CD4-positive, alpha-beta T cell treated with Interleukin-4 for 1 hour (primary cell): Measurements from ENCODE around the gene CCL21.
"Not testable (repeated sequence)": the region's sequence is repeated elsewhere in the genome, so short reads cannot be mapped to it uniquely, and the experiment has no call there.

ENCODE experiments used
- DNase-seq, 2 donors: peaks; one replicate each; pipeline ENCODE4 v3.0.0-alpha.2; 2020 to 2022

The CCL21 gene, protein sequence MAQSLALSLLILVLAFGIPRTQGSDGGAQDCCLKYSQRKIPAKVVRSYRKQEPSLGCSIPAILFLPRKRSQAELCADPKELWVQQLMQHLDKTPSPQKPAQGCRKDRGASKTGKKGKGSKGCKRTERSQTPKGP

DNA sequence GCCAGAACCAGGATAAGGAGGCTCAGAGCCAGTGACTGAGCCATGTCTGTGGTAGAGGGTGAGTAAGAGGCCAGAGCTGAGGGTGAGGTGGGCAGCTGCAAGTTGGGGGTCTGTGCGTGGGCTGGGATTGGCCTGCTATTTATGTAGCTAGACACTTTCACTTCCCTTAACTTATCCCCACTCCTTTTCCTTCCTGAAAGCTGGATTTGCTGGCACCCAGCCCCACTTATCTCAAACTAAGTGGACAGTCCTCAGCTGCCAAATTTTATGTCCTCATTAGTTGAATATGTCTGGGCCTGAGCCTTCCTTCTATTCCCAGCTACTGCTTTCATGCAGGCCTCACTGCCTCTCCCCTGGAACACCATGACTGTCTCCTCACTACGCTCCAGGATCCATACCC is at the start of gene CCL21:
Gene CCL21, minus strand, starts transcription at position 114 of the 400 bp plus-strand sequence. Its CDS starts 70 bp downstream, at position 44.
- DNase-seq: no peak

DNA sequence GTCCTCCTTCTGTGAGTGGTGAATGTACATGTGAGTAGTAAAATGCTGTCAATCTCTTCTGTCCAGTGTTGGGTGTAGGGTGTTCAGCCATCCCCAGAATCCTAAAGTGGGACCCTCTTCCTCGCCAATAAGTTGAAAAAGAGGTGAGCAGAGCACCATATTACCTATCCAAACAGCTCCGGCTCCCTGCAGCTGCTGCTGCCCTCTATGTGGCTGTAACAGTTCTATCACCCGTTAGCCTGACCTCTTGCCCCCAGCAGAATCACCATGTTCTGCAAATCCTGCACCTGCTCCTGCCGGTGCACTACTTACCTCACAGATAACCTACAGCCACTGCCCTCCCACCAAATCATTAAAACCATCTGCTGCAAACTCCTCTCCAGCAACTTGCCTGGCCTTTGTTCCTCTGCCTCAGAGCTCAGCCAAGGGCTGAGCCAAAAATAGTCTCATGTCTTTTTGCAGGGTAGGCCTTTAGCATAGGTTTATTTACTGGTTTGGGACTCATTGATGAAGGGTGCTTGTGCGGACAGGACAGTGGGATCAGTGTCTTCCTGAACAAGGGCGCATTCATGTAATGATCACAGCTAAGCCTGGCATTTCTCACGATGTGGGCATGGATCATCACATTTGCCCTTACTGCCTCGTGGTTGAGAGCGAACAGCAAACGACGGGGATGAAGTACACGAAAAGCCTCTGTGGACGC is 49.6 kb upstream of the CCL21 start:
- no peak for DNase-seq

DNA sequence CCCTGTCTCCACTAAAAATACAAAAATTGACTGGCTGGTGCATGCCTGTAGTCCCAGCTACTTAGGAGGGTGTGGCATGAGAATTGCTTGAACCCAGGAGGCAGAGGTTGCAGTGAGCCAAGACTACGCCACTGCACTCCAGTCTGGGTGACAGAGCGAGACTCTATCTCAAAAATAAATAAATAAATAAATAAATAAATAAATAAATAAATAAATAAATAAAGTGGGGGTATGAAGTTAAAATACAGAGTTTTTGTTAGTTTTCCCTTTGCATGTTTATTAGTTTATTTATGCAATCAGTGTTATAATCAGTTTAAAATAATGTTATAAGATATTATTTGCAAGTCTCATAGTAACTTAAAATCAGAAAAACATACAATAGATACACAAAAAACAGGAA is 40.4 kb upstream of the CCL21 start:
- DNase-seq: not testable (repeated sequence)

DNA sequence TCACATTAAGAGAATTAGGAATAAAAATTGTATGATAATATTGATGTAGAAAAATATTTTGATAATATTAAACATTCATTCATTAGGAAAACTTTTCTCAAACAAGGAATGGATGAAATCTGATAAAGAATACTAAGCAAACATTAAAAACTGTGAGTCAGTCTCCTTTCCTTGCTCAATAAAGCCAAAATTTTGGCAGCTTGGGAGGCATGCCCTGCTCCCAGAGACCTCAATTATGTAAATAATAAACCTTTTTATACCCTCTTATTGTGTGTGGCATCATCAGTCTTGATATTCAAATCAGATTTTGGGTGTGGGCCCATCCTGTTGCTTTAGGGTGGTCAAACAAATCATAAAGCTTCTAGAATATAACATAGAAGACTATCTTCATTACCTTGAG is 36.6 kb upstream of the CCL21 start:
- DNase-seq: no peak

DNA sequence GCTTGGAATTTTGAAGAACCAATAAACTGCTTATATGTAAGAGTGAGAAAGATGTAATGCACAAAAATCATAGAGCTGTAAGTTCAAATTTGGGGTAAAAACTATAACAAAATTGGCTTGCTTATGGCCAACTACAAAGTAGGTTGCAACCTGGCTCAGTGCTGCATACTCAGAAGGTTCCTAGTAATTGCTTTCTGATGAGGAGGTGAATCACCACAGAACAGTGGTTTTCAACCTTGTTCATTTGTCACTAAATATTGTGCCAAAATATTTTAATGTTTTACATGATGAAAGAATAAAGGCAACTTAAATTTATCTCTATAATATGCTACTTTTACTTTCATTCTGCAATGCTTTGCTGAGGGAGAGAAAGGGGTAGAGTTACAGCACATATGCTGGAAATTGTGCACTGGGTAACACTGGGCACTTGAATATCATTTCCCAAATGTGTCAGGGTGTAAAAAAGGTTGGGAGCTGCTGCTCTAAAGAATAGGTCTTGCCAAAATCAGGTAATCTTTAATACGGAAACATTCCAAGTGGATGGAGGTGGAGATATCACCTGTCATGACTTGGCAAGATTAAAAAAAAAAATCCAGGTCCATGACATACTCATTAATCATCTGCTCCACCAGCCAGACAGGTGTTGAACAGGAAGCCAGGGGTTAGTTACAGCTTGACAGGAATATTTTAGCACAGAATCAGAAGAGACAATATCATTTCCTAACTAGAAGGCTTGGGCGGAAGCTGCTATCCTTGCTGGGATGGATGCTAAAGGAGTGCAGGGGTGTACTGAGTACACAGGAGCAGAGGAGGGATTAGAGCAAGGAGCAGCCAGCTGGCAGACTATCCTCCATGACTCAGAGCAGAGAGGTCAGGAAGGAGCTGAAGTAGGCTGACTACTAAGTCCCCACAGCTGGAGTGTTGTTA is 34.6 kb upstream of the CCL21 start:
- DNase-seq: no peak

DNA sequence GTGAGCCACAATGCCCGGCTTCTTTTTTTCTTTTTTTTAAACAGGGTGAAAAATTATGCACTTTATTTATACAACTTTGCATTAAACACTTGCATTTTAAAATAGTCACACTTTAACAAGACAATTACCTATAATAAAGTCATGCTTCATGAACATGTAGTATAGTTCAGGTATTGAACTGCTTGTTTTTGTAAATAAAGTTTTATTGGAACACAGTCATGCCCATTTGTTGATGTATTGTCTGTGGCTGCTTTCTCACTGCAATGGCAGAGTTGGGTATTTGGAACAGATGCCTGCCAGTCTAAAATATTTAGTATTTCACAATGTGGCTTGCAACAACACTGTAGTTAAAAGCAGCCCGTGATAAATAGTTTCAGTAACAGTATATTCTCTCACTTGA is 32.8 kb upstream of the CCL21 start:
- DNase-seq: no peak

DNA sequence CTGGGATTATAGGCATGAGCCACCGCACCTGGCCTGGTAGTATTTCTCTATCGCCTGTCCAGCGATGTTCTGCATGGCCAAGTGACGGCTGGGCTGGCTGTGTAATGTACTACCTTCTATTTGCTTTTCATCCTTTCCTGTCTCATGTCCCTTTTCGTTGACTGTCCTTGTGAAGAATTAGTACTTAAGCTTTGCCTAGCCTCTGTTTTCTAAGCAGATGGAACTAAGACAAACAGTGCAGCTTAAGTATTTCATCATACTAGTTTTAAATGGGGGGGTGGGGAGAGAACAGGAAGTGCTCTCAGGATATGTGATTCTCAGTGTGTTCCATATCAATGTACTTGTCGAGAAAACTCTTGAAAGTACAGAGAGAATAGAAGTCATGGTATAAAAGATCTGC is 31.7 kb upstream of the CCL21 start:
- DNase-seq: no peak

DNA sequence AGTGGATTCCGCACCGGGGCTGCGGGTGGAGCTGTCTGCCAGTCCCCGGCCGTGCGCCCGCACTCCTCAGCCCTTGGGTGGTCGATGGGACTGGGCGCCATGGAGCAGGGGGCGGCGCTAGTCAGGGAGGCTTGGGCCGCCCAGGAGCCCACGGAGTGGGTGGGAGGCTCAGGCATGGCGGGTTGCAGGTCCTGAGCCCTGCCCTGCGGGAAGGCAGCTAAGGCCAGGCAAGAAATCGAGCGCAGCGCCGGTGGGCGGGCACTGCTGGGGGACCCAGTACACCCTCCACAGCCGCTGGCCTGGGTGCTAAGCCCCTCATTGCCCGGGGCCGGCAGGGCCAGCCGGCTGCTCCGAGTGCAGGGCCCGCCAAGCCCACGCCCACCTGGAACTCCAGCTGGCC is 30.2 kb upstream of the CCL21 start:
- DNase-seq: not testable (repeated sequence)

DNA sequence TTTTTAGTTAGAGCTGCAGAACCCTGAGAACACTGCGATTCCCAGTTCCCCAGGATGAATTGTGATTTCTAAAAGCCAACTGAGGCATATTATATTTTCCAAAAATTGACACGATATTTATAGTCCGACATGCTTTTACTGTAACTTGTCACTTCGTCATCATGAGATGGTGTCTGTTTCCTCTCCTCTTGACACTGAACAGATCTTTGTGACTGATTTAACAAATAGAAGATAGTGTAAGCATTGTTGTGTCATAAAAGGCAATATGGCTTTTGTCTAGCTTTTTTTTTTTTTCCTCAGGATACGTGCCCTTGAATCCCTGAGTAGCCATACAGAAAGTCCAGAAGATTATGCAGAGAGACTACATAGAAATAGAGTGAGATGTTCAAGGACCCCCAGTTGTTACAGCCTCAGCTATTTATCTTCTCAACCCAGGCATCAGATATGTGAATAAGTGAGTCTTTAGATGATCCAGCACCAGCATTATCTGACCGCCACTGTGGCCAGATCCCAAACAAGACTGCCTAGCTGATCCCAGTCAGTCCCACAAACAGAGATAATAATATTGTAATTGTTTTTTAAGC is 27.8 kb upstream of the CCL21 start:
- no peak for DNase-seq

DNA sequence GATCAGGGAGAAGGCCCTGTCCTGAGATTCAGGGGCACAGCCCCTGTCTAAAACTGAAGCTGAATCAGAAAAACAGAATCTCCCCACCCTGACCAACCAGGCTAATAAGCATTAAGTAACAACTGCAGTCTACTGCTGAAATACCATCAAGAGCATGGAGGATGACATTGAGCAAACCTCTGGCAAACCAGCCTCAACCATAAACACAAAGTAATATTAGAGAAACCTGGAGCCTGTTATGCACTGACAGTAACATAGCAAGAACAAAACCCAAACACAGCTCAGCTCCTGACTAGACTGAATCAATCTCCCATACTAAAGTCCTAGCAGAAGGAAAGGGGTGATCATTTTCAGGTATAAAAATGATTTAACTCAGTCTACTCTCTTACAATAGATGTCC is 24.8 kb upstream of the CCL21 start:
- no peak for DNase-seq

DNA sequence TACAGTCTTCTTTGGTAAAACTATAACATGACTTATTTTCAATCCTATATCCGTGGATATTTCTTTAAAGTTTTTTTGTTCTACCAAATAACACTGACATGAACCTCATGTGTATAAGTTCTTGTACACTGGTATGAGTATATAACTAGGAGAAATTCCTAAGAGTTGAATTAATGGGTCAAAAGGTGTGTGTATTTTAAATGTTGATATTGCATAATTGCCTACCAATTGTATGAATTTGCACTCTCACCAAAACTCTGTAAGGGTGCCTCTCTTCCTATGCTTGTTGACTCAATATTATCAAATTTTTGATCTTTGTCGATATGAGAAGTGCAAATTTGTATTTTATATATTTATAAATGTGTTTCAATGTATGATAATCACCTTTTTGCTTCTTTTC is 22.9 kb upstream of the CCL21 start:
- DNase-seq: no peak

DNA sequence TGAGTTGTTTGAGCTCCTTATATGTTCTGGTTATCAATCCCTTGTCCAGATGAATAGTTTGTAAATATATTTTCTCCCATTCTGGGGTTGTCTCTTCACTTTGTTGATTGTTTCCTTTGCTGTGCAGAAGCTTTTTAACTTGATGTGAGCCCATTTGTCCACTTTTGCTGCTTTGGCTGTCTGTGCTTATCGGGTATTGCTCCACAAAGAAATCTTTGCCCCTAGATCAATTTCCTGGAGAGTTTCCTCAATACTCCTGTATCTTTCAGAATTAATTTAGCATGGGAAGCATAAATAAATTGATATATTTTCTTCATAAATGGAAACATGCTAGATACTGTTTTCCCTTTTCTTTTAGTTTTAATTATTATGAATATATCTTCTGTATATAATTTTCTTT is 22.5 kb upstream of the CCL21 start:
- DNase-seq: no peak

DNA sequence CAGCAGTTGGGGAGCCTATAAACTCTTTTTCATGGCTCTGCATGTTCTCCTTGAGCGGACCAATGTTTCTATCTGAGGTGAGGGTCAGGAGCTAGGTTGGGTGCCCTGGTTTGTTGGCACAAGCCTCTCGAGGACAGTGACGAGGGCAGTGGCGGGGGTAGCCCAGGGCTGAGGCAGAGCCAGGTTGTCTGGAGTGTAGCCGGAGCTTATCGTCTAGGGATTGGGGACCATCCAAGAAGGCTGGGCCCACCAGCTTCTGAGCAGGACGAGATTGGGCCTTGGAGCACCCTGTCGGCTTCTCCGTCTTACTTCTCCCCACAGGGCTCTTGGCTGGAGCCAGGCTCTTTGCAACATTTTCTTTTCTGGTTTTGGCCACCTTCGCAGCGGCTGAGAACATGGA is 13.2 kb upstream of the CCL21 start:
- DNase-seq: no peak

DNA sequence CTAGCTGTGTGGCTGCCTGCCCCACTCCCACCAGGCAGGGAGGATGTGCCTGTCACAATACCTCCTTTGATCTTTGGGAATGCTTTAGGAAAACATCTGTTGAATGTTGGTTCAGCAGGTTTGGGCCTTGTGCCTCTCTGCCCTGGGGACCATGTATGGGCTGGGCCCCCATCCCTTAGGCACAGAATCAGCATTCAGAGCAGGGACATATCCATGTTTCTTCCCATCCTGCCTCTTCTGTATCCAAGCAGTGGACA is 9.8 kb upstream of the CCL21 start:
- DNase-seq: not testable (repeated sequence)

DNA sequence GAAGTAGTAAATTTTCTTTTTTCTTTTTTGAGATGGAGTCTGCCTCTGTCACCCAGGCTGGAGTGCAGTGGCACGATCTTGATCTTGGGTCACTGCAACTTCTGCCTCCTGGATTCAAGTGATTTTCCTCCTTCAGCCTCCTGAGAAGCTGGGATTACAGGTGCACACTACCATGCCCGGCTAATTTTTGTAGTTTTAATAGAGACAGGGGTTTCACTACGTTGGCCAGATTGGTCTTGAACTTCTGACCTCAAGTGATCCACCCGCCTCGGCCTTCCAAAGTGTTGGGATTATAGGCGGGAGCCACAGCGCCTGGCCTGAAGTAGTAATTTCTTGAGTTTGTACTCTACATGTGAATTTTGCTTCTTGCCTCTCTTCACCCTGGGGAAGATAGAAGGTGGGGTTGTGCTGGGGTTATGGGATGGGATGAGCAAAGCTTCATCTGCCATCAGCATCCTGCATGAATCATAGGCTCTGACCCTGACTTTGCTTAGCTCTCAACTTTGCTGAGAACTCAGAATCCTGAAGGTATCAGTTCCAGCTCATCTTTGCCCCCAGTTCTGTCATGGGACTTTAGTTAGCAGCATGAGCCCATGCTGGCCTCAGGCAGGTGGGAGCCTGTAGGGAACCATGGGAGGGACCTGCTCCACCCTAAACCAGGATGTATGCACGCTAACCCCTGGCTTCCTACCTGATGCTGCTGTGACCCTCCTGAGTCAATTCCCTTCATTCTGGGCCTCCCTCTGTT is 9.3 kb upstream of the CCL21 start:
- no peak for DNase-seq

DNA sequence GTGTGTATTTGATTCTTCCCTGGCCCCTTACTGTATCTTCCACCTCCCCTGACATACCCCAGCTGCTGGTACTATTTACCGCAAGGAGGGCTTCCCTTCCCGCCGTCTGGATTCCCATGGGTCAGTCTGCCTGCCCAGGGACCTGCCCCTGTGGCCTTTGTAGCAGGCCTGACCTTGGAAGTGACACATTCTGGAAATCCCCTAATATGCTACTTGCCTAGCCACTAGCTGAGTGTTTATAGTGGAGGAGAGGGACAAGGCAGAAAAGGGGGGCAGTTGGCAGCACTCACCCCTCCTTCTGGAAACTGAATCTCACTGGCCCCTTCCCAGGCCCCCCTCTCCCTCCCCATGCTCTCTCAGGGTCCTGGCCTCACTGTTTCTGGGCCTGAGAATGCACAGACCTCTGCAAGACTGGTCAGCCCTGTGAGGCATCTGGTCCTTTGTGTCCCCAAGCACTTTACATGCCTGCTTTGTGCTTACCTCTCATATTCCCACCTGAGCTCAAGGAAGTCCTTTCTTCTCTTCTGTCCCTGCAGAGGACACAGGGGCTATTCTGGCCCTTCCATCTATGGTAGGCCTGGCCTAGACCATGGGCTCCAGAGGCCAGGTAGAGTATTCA is 8.2 kb upstream of the CCL21 start:
- DNase-seq: no peak

DNA sequence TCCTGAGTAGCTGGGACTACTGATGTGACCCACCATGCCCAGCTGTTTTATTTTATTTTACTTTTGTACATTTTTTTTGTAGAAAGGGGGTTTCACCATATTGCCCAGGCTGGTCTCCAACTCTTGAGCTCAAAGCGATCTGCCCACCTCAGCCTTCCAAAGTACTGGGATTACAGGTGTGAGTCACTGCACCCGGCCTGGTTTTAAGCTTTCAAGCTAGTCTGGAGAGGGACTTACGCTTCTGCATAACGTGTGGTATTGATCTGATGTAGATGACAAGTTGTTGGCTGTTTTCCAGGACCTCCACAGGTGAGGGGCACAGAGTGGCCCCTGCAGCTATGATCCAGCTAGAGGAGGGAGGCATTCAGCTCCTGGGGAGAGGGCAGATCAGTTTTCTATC is 6.8 kb upstream of the CCL21 start:
- no peak for DNase-seq

DNA sequence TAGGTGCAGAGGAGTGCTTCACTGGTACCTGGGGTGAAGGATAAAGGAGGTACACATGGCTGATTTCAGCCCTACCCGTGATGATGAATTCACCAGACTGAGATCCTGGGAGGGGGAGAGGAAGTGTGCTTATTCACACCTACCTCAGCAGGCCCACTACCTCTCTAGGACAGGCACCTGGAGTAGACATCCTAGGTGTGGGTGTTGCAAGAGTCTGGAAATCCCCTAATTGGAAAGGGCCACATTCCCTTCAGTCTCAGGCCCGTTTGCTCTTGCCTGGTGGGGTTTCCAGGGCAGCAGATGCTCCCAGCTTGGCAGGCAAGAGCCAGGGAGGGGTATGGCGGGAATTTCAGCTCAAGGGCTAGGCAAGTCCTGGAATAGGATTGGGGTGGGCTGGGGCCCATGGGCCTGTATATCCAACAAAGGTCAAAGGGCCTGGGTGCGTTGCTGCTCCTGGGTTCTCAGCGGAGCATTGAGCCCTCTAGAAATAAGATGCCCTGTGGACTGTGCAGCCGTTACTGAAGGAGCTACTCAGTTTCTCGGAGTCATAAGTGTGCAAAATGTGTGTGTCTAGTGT is 5.8 kb upstream of the CCL21 start:
- no peak for DNase-seq

DNA sequence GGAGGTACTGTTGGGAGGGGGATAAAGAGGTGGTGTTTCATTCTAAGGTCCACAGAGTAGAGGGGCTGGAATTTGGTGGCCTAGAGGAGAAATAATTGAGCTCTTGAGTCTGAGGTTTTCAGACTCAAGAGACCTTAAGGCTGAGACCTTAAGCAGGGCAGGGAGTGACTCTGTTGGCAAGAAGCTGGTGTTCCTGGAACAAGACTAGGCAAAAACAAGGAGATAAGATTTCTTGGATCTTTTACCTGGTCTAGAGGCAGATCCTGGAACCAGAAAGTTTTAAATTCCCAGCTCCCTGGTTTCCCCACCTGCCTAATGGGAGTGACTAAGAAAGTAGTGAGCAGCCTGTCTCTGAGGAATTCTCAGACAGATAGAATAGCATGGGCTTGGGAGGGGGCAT is 4.1 kb upstream of the CCL21 start:
- DNase-seq: no peak

DNA sequence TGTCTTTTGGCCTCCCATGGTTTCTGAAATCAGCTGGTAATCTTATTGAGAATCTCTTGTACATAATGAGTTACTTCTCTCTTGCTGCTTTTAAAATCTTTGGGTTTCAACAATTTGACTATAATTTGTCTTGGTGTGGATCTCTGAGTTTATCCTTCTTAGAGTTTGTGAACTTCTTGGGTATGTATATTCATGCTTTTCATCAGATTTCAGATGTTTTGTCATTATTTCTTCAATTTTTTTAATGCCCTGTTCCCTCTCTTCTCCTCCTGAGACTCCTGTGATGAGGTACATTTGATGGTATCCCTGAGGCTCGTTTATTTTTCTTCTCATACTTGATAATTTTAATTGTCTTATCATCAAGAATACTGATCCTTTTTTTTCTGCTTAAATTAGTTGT is 2.2 kb upstream of the CCL21 start:
- DNase-seq: no peak

DNA sequence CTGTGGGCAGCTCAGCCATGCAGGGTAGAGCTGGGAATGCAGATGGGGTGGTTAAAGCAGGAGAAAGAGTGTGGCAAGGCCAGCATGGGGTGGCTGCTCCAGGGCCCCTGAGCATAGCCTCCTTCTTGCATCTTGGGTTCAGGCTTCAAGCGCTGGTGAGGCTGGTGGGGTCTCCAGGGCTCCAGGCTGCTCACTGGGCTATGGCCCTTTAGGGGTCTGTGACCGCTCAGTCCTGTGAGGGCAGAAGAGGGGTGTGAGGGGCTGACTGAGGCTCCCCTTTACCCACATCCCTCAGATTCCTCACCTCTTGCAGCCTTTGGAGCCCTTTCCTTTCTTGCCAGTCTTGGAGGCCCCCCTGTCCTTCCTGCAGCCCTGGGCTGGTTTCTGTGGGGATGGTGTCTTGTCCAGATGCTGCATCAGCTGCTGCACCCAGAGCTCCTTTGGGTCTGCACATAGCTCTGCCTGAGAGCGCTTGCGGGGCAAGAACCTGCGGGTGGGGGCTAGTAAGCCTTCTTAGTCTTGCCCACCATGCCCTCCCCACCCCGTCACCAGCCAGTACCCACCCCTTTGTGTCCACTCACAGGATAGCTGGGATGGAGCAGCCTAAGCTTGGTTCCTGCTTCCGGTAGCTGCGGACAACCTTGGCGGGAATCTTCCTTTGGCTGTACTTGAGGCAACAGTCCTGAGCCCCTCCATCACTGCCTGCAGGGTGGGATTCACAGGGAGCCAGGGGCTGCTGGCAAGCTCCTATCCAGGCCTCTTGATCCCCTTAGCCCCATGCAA is 549 bp downstream of the CCL21 start:
- DNase-seq: no peak

DNA sequence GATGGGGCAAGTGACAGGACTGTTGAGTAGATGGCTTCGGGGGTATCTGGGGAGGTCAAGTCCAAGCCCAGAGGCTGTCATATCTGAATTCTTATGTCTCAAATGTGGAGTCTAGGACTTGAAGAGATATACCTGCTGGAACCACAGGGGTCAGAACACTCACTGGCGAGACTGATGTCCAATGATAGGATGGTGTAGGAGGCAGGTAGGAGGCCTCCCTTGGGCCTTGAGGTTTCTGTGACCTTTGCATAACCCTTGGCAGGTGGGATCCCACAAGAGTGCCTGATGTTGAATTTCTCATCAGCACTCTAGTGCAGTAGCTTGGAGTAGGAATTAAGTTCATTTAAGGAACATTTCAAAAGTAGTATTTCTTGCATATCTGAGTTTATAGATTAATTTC is 2.8 kb downstream of the CCL21 start:
- no peak for DNase-seq
